ENCODE data around the gene FRAS1. TPM values are rescaled to one million over a fixed set of nuclear protein-coding genes. Genes with fewer than 3 reads are reported as not detected.

The FRAS1 gene
- total RNA-seq, 2 donors from 2014 or later = not detected

DNA sequence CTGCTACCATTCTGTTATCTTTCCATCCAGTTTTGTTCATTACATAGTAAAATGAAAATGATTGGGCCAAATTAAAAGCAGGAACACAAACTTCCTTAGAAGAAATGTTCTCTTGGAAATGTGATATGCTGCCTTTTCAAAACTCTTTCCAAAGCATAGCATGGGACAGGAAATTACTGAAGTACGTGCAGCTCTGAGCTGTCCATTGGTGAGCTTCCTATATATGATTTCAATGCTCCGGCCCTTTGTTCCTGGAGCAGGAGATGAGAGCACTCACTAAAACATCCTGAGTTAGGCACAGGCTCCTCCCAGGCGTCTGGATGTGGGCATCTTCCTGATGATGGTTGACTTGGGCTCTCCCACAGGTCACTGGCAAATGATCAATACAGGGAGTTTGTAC, 461.4 kb downstream of the FRAS1 start:
- Mint-ChIP-seq H3K27me3 (peaks cover 15% of the 10 kb centered on the region), H3K4me3 (no peak overlapping the region), H3K4me1 (peaks cover 2% of the 10 kb centered on the region), H3K27ac (no peak overlapping the region), H3K36me3 (ENCODE audit: low read depth) (peaks cover 2% of the 10 kb centered on the region)
- no peaks in the 10 kb centered on the region for H3K9me3 ChIP-seq (ENCODE audit: control insufficient read depth, low read length, poor library complexity, severe bottlenecking)
- DNase-seq (no peak), ATAC-seq (no peak)

DNA sequence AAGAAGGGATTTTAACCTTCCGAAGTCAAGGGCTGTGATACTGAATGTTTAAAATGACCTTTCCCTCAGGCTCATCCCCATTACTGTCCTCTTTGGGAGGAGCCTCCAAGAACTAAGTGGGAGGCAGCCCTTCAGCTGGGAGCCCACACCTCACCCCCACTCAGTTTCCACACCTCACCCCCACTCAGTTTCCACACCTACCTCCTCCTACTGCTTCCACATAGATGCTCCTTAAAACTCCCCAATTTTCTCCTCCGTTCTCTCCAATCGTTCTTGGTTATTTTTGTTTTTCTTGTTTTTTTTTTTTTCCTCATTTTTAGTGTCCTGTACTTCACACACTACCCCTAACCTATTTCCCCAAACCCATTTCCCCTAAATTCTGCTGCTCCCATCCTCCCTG, 462.8 kb downstream of the FRAS1 start:
- Mint-ChIP-seq H3K27me3 (peaks cover 20% of the 10 kb centered on the region), H3K4me1 (peaks cover 2% of the 10 kb centered on the region), H3K4me3 (no peak overlapping the region), H3K36me3 (ENCODE audit: low read depth) (peaks cover 2% of the 10 kb centered on the region), H3K27ac (no peak overlapping the region)
- H3K9me3 ChIP-seq (ENCODE audit: control insufficient read depth, low read length, poor library complexity, severe bottlenecking) = no peaks in the 10 kb centered on the region
- ATAC-seq = no peak
- DNase-seq = no peak

DNA sequence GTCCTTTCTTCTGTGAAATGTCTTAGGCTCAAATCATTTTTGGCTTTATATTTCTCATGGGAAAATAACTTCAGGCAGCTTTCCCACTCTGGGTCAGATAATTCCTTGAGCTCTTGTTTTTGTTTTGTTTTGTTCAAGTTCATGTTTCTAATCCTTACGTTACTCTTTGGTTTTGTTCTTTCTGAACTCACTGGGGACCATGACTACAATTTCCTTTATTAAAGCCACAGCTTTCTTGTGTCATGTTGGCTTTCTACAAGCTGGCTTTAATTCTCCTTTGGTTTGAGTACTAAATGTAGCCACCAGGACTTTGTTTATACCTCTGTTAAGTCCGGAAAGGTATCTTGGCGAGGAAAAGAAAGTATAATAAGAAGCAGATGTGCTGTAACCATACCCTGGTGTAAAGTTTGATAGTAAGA, 463.7 kb downstream of the FRAS1 start:
- DNase-seq (no peak), ATAC-seq (no peak)
- no peaks in the 10 kb centered on the region for H3K9me3 ChIP-seq (ENCODE audit: control insufficient read depth, low read length, poor library complexity, severe bottlenecking)
- Mint-ChIP-seq H3K27me3 (peaks cover 20% of the 10 kb centered on the region), H3K36me3 (ENCODE audit: low read depth) (peaks cover 2% of the 10 kb centered on the region), H3K4me1 (peaks cover 2% of the 10 kb centered on the region), H3K27ac (no peak overlapping the region), H3K4me3 (no peak overlapping the region)

GRCh38 chr4:78524009-78524408, 466.9 kb downstream of the FRAS1 start:
- no peaks in the 10 kb centered on the region for H3K4me1 Mint-ChIP-seq
- H3K9me3 ChIP-seq (ENCODE audit: control insufficient read depth, low read length, poor library complexity, severe bottlenecking) = no peaks in the 10 kb centered on the region
- H3K4me3 Mint-ChIP-seq = no peak overlapping the region
- ATAC-seq = no peak
- peaks cover 20% of the 10 kb centered on the region for H3K27me3 Mint-ChIP-seq
- no peak overlapping the region for H3K27ac Mint-ChIP-seq
- no peak for DNase-seq
- peaks cover 2% of the 10 kb centered on the region for H3K36me3 Mint-ChIP-seq (ENCODE audit: low read depth)

- Mint-ChIP-seq H3K27ac (no peak overlapping the region), H3K36me3 (ENCODE audit: low read depth) (no peaks in the 10 kb centered on the region), H3K4me1 (no peaks in the 10 kb centered on the region), H3K27me3 (peaks cover 6% of the 10 kb centered on the region), H3K4me3 (no peak overlapping the region)
- H3K9me3 ChIP-seq (ENCODE audit: control insufficient read depth, low read length, poor library complexity, severe bottlenecking) = no peaks in the 10 kb centered on the region
- DNase-seq = no peak
- ATAC-seq = no peak
Measured at GRCh38 chr4:78525559-78525958, 468.4 kb downstream of the FRAS1 start.

DNA sequence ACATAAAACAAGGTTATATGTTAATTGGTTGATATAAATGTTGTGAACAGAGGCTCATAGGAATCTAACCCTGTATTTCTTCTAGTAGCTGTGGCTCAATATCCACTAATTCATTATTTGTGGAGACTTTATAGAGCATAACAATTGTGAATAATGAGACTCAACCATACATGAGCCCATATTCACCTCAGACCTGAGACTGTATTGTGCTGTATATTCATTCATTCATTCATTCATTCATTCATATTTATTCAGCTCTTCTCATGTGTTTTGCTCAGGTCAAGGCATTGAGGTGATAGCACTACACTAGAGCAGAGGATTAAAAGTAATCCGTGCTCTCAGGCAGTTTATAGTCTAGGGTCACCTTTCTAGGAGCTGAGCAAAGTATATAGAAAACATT, 470.0 kb downstream of the FRAS1 start:
- Mint-ChIP-seq H3K4me3 (no peak overlapping the region), H3K27me3 (peaks cover 6% of the 10 kb centered on the region), H3K4me1 (no peaks in the 10 kb centered on the region), H3K27ac (no peak overlapping the region), H3K36me3 (ENCODE audit: low read depth) (no peaks in the 10 kb centered on the region)
- DNase-seq = no peak
- ATAC-seq = no peak
- H3K9me3 ChIP-seq (ENCODE audit: control insufficient read depth, low read length, poor library complexity, severe bottlenecking) = no peaks in the 10 kb centered on the region

DNA sequence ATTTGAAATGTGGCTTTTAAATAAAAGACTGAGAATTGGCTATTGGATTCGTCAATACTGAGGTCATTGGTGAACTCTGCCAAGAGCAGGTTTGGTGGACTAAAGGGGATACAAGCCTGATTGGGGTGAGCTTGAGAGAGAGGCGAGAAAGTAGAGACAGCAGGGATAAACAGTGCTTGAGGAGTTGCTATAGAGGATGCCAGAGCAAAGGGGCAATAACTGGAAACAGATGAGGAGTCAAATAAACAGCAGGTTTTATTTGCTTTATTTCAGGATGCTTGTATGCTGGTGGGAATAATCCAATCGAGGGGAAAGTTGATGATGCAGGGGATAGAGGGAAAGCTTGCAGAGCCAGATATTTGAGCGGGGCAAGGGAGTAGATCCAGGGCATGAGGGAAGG, 470.4 kb downstream of the FRAS1 start:
- no peak overlapping the region for H3K4me3 Mint-ChIP-seq
- H3K27ac Mint-ChIP-seq = no peak overlapping the region
- no peaks in the 10 kb centered on the region for H3K4me1 Mint-ChIP-seq
- H3K9me3 ChIP-seq (ENCODE audit: control insufficient read depth, low read length, poor library complexity, severe bottlenecking) = no peaks in the 10 kb centered on the region
- H3K27me3 Mint-ChIP-seq = peaks cover 6% of the 10 kb centered on the region
- H3K36me3 Mint-ChIP-seq (ENCODE audit: low read depth) = no peaks in the 10 kb centered on the region
- DNase-seq = no peak
- ATAC-seq = no peak

DNA sequence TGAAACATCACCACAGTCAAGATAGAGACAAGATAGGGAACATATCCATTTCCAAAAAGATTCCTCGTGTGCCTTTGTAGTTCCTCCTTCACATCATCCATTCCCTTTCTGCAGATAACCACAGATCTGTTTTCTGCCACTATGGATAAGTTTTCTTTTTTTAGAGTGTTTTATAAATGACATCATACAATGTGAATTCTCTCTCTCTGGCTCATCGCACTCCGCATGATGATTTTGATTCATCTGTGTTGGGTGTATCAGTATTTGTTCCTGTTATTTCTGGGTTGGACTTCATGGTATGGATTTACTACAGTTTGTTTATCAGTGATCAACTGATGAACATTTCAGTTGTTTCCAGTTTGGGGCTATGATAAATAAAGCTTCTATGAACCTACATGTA, 471.2 kb downstream of the FRAS1 start:
- ATAC-seq (no peak), DNase-seq (no peak)
- Mint-ChIP-seq H3K4me1 (no peaks in the 10 kb centered on the region), H3K27ac (no peak overlapping the region), H3K36me3 (ENCODE audit: low read depth) (no peaks in the 10 kb centered on the region), H3K4me3 (no peak overlapping the region), H3K27me3 (peaks cover 8% of the 10 kb centered on the region)
- H3K9me3 ChIP-seq (ENCODE audit: control insufficient read depth, low read length, poor library complexity, severe bottlenecking) = no peaks in the 10 kb centered on the region

DNA sequence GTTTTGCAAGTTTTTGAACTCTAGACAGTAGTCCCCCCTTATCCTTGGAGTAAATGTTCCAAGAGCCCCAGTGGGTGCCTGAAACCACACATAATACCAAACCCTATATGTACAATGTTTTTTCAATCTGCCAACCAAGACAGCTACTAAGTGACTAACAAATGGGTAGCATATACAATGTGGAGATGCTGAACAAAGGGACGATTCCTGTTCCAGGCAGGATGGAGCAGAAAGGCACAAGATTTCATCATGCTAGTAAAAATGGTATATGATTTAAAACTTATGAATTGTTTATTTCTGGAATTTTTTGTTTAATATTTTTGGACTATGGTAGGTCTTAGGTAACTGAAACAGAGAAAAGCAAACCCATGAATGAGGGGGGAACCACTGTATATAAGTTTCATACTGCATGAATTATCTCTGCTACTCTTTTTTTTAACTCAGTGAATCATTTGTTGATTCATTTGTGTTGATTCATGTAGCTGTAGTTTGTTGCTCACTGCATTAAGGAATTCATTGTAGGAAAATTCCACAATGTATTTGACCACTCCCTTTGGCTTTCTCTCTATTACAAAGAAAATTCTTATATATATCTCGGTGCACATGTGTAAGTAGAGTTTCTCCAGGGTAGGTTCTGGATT, 472.6 kb downstream of the FRAS1 start:
- ATAC-seq (no peak), DNase-seq (no peak)
- peaks cover 9% of the 10 kb centered on the region for H3K27me3 Mint-ChIP-seq
- no peak overlapping the region for H3K4me3 Mint-ChIP-seq
- no peaks in the 10 kb centered on the region for H3K4me1 Mint-ChIP-seq
- no peaks in the 10 kb centered on the region for H3K9me3 ChIP-seq (ENCODE audit: control insufficient read depth, low read length, poor library complexity, severe bottlenecking)
- no peaks in the 10 kb centered on the region for H3K36me3 Mint-ChIP-seq (ENCODE audit: low read depth)
- no peak overlapping the region for H3K27ac Mint-ChIP-seq

GRCh38 chr4:78532046-78532445, 474.9 kb downstream of the FRAS1 start:
- ATAC-seq = no peak
- H3K9me3 ChIP-seq (ENCODE audit: control insufficient read depth, low read length, poor library complexity, severe bottlenecking) = no peaks in the 10 kb centered on the region
- DNase-seq = no peak
- Mint-ChIP-seq H3K27ac (no peak overlapping the region), H3K36me3 (ENCODE audit: low read depth) (no peaks in the 10 kb centered on the region), H3K4me1 (no peaks in the 10 kb centered on the region), H3K27me3 (peaks cover 17% of the 10 kb centered on the region), H3K4me3 (no peak overlapping the region)

- DNase-seq (no peak), ATAC-seq (no peak)
- H3K4me3 Mint-ChIP-seq = no peak overlapping the region
- H3K27me3 Mint-ChIP-seq = peaks cover 23% of the 10 kb centered on the region
- no peaks in the 10 kb centered on the region for H3K4me1 Mint-ChIP-seq
- H3K27ac Mint-ChIP-seq = no peak overlapping the region
- H3K36me3 Mint-ChIP-seq (ENCODE audit: low read depth) = no peaks in the 10 kb centered on the region
- H3K9me3 ChIP-seq (ENCODE audit: control insufficient read depth, low read length, poor library complexity, severe bottlenecking) = no peaks in the 10 kb centered on the region
Measured at GRCh38 chr4:78533854-78534253, 476.7 kb downstream of the FRAS1 start.

DNA sequence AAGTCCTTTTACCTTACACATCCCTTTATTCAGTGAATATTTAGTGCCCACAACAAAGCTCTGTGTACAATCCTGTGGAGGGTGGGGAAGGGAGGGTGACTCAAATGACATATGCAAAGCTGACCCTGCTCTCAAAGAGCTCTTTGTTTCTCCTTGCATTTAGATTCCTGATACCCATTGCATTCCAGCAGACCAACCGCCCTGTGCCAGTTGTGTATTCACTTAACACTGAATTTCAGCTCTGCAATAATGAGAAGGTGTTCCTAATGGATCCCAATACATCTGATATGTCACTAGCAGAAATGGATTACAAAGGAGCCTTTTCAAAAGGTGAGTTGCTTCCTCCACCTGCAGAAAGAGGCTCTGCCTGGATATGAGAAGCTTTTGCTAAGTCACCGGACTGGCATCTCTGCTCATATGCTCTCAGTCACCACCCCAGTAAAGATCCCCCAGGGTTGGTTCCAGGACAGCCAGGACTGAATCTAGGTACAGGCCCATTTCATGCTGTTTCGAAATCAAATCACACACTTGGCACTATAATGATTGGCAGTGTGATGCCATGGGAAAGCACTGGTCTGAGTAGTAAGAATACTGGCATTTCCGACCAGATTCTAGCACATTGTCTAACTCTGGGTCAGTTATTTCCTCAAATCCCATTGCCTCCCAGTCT, 477.3 kb downstream of the FRAS1 start:
- Mint-ChIP-seq H3K4me1 (no peaks in the 10 kb centered on the region), H3K27ac (no peak overlapping the region), H3K27me3 (peaks cover 23% of the 10 kb centered on the region), H3K36me3 (ENCODE audit: low read depth) (no peaks in the 10 kb centered on the region), H3K4me3 (no peak overlapping the region)
- ATAC-seq (no peak), DNase-seq (no peak)
- no peaks in the 10 kb centered on the region for H3K9me3 ChIP-seq (ENCODE audit: control insufficient read depth, low read length, poor library complexity, severe bottlenecking)

- H3K9me3 ChIP-seq (ENCODE audit: control insufficient read depth, low read length, poor library complexity, severe bottlenecking) = no peaks in the 10 kb centered on the region
- Mint-ChIP-seq H3K36me3 (ENCODE audit: low read depth) (peaks cover 2% of the 10 kb centered on the region), H3K4me3 (no peak overlapping the region), H3K27ac (no peak overlapping the region), H3K4me1 (peaks cover 3% of the 10 kb centered on the region), H3K27me3 (peaks cover 39% of the 10 kb centered on the region)
- ATAC-seq = no peak
- no peak for DNase-seq
Measured at GRCh38 chr4:78542373-78542772, 485.2 kb downstream of the FRAS1 start.
